ENCODE data around the gene HMG20A.

DNA sequence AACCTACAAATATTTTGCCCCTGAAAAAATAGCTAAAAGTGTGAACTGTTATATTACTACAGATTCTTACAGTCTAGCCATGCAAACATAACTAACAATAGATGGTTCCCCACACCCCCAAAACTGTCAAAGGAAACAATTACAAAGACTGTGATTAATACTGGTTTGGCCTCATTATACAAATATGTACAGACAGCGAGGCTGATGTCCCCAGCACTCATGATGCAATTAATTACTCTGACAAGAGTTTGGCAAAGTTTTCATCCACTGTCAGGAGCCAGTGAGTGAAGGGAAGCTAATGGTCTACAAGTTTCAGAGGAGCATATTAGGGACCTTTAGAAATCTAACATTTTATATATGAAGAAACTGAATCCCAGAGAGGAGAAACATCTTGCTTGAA lies 61.0 kb downstream of the HMG20A start:
- TF ChIP-seq POLR2AphosphoS5 (IDR thresholded peaks at IDR 0.05; ENCODE audit: borderline replicate concordance, low read depth, low read length) (no peak), EZH2 (IDR thresholded peaks at IDR 0.05) (no peak)
